ENCODE results near the gene NPR2.

NPR2 gene

DNA sequence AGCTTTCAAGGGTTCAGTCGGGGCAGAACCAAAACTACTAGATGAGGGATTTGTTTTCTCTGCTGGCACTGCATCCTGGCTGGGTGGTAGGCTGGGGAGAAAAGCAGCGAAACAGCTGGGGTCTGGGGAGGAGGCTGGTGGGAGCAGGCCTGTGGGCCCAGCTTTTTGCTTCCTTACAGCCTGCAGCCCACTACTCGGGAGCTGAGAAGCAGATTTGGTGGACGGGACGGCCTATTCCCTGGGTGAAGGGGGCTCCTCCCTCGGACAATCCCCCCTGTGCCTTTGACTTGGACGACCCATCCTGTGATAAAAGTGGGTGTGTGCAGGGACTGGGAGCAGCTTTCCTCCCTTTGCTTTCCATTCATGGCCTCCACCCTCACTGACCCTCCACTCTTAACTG lies 9.1 kb downstream of the NPR2 start:
- no peak for DNase-seq (ENCODE audit: low read depth)

DNA sequence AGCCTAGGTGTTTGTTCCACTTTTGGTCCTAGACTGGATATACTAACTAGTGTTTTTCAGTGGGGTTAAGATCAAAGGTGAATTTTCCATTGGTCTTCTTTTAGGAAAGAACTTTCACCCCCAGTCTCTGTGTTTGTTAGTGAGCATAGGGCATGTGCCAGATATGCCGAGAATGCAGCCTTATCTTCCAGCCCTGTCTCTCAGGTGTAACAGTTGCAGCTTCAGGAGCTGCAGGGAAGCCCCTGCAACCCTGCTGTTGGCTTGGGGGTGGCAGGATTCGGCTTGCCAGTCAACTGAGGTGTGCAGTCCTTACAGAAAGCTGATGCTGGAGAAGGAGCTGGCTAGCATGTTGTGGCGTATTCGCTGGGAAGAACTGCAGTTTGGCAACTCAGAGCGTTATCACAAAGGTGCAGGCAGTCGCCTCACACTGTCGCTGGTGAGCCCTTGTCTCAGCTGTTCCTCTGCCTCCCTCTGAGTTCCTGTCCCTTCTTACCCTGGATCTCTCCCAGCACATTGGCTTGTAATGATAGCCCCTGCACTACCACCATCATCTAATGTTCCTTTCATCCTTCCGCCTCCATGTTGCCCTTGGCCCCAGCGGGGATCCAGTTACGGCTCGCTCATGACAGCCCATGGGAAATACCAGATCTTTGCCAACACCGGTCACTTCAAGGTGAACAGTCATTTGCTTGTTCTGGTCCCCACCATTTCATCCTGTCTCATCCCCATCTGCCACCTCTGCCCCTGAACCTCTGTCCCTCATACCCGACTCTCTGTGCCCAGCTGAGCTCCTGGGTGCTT lies 10.1 kb downstream of the NPR2 start:
- no peak for DNase-seq (ENCODE audit: low read depth)

DNA sequence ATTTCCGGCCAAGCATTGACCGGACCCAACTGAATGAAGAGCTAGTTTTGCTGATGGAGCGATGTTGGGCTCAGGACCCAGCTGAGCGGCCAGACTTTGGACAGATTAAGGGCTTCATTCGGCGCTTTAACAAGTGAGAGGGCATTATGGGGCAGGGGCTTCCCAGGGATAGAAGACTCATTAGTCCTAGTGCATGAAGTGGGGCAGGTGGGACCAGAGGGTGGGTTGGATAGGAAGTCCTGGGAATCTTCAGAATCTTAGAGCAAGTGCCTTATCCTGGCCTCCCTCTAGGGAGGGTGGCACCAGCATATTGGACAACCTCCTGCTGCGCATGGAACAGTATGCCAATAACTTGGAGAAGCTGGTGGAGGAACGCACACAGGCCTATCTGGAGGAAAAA lies 14.7 kb downstream of the NPR2 start:
- no peak for DNase-seq (ENCODE audit: low read depth)

DNA sequence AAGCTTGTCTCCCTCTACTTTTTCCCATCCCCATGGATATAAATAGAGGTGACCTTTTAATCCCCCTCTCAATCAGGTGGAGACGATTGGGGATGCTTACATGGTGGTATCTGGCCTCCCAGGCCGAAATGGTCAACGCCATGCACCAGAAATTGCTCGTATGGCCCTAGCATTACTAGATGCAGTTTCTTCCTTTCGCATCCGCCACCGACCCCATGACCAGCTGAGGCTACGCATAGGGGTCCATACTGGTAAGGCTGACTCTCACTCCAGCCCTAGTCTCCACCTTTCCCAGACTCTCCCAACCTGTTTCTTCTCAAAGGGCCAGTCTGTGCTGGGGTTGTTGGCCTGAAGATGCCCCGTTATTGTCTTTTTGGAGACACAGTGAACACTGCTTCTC lies 17.0 kb downstream of the NPR2 start:
- no peak for DNase-seq (ENCODE audit: low read depth)

DNA sequence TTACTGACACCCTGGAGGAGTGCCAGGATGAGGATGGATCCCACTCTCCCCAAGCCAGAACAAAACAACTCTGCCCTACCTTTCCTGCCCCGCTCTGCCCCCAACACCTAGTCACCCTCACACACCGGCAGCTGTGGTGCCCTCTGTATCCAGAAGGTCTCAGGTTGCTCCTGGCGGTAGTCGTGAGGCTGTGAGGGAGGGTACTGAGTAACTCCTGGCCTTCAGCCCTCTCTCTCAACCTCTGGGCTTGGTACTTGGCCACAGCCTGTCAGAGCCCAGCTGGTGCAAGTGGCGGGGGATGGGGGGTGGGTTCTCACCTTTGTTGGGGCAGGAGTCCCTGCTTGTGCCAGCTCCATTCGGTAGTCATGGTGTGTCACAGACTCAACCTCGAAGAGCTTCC lies 18.7 kb downstream of the NPR2 start:
- DNase-seq (ENCODE audit: low read depth): no peak

DNA sequence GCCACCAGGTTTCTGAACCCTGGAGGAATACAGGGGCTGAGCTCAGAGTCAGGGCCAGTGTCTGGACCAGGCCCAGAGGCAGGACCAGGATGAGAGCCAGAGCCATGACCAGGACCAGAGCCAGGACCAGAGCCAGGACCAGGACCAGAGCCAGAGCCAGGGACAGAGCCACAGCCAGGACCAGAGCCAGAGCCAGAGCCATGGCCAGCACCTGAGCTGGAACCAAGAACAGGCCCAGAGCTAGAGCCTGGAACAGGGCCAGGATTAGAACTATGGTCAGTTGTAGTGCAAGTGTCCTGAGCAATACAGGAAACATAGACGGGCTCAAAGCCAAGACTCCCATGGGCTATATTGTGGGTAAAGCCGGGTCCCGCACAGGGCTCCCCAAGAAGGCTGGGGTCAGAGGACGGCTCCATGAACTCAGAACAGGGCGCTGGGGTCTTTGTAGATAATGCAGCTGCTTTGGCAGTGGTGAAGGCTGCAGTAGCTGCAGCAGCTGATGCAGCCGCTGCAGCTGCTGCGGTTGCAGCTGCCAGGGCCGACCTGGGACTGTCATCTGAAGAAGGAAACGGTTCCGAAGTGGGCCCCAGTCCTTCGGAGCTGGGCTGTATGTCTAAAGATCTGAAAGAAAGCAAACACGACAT lies 20.1 kb downstream of the NPR2 start:
- DNase-seq (ENCODE audit: low read depth): no peak

DNA sequence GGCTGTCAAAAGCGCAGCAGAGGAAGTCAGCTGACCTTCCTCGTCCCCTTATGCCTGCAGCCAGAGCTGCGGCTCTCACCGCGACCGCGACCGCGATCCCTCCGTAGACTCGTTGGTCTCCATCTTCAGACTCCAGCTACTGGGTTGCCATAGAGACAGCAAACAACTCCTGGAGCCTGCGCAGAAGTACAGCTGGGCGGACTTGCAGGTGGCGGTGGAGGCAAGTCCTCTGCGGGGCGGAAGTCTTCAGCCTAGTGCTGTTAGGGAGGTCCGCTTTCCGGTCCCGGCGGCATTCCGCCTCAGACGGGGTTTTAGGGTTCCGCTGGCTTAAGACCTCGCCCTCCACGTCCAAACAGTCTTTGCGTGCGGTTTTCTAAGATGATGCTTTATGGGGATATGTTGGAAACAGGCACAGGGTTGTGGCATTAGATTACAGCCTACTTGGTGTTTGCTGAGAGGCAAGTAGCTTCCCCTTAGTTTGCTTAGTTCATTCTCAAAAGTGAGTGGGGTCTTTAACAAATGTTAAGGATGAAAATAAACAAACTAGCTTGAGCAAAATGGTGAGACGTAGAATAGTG lies 20.7 kb downstream of the NPR2 start, which contains the start of gene SPAG8:
Gene SPAG8 (minus strand): TSS at position 238 of the 578 bp plus-strand sequence. CDS start 115 bp downstream, at position 123.
- DNase-seq (ENCODE audit: low read depth): peak; percentile 95

DNA sequence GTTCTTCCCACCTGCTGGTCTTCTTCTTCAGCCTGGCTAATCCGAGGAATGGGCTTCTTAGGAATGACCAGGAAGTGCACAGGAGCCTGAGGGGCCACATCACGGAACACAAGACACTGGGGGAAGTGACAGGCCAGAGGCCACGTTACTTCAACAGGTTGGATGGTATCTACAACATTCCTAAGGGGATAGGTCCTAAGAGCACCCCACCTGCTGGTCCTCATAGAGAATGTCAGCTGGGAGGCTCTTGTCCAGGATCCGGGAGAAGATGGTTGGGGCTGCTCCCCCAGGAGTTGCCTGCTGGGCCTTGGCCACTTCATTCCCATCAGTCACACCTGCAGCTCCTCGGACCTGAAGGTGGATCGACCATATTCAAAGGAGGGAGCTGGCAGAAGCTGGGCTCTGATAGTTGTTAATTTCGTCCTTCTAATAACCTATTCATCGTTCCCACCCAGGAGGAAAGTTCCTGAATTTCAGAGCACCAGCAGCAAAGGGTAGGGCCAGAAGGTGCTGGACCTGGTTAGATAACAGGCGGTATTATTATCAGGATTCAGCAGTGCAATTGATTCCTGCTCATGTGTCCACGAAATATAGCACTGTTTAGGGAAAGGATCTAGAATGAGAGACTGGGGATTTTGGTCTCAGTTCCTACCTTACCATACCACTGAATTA lies 22.2 kb downstream of the NPR2 start:
- no peak for DNase-seq (ENCODE audit: low read depth)

DNA sequence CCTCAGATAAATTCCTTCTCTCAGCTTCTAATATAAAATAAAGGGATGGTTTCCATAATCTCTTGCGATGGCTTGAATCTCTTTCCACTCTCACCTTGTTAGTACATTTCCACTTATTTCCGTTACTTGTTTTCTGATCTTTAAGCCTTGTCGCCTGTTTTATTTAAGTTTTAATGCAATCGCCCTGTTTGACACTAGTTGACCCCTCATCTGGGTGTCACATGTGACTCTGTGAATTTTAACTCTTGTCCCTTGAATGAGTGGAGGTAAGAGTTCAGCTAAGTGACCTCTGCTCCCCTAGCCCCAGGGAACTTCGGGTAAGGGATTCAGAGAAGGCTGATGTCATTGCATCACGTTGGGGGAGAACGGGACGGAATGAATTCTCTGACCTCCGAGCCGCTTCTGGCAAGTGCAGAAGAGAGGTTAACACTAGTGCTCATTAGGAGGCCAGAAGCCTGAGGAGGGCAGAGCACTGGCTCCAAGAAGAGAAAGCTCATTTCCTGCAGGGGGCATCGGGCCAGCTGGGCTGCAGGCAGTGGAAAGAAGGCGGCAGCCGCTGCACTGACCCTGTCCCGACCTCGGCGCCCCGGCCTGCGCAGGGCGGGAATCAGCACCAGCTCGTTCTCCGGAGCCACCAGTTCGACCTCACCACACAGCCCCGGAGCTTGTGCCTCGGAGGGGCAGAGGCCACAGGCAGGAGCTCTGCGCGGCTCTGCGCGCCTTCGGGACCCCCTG lies 22.9 kb downstream of the NPR2 start:
- no peak for DNase-seq (ENCODE audit: low read depth)

DNA sequence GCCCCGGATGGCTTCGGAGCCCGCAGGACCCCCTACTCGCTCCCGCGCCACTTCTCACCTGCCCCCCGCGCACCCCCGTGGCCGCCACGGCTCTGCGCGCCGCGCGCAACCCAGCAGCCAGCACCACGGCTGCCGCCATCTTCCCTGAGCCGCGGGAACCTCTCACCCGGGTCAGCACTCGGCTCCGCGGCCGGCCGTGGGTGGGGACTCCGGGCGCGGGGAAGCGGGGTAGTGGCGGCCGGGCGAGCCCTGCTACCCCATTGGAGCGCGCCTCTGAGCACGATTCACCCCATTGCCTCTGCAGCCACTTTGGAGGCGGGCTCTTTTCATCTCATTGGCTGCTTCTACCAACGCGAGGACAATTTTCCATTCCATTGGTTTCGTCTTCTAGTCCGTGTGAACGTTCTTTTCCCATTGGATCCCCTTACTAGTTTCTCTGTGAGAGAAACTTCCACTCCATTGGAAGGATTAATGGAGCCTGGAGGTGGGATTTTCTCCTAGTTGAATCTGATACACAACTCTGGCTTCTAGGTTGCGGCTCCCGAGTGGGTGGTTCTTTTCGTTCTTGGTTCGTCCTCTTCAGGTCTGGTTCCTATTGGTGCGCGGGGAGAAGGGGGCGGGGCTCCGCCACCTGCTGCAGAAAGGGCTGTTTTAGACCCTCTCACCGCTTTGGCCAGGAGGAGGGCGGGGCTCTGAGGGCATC lies 23.6 kb downstream of the NPR2 start, which contains the start of gene HINT2:
Gene HINT2 (minus strand): TSS at position 202 of the 703 bp plus-strand sequence. CDS start 63 bp downstream, at position 139.
- DNase-seq (ENCODE audit: low read depth): peak; percentile 95

DNA sequence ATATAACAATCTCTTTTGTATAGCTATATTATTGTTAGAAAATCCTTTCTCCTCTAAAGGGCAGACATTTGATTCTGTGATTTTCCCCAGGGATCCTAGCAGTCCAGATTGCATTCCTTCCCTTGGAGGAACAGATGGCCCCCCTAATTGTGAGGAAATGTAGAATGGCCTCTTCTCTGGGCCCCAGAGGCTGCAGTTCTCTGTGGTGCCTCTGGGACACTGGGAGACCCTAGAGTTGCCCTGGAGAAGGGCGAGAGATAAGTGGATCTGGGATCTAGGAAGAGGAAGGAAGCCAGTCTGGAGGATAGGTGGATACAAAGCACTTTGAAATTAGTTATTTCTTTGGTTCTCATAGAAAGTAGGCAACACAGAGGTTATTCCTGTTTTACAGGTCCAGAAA lies 25.3 kb downstream of the NPR2 start:
- DNase-seq (ENCODE audit: low read depth): no peak

DNA sequence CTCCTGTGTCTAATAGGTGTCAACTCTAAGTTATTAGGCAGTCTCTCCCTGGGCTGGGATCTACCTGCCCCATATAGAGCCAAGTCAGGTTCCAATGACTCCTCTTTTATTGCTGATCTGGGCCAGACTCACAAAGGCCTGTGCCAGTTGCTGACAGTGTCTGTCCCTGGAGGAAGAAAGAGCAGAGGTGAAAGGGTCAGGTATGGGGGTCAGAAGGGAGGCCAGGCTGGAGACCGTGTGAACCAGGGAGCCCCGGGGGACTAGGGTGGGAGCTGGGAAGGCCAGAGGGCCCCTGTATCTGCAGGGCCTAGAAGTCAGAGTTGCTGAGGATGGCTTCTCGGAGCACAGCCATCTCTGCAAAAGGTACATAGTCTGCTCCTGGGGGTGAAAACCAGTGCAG lies 26.9 kb downstream of the NPR2 start:
- no peak for DNase-seq (ENCODE audit: low read depth)

DNA sequence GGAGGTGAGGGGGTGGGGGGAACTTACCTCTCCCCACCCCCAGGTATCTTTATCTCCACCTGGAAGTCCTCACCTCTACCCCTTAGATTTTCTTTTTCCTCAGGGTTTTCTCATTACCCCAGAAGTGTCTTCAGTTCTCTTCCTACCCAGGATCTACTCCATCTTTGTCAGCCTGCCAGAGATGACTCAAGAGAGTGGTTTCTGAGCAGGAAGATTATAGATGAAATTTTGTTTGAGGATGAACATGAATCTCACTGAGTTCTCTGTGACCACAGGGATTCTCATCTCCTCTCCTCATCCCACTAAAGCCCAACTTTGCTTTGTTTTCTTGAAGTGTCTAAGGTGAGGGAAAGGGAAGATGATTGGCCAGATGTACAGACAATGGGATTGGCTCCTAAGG lies 28.7 kb downstream of the NPR2 start:
- DNase-seq (ENCODE audit: low read depth): no peak

DNA sequence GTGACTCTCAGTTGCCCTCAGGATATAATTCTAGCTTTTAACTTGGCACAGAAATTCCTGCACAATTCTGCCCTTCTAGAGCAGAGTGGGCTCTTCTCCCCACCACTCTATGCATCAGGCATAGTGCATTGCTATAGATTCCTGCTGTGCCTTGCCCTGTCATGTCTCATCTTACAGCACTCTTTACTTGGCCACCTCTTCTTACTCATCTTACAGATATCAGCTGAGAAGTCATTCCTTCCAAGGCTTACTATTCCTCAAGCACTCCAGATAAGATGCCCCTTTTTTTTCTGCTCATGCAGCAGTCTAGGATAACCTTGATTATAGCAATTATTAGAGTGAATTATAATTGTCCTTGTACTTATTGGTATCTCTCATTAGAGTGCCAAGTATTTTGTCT lies 31.5 kb downstream of the NPR2 start:
- no peak for DNase-seq (ENCODE audit: low read depth)

DNA sequence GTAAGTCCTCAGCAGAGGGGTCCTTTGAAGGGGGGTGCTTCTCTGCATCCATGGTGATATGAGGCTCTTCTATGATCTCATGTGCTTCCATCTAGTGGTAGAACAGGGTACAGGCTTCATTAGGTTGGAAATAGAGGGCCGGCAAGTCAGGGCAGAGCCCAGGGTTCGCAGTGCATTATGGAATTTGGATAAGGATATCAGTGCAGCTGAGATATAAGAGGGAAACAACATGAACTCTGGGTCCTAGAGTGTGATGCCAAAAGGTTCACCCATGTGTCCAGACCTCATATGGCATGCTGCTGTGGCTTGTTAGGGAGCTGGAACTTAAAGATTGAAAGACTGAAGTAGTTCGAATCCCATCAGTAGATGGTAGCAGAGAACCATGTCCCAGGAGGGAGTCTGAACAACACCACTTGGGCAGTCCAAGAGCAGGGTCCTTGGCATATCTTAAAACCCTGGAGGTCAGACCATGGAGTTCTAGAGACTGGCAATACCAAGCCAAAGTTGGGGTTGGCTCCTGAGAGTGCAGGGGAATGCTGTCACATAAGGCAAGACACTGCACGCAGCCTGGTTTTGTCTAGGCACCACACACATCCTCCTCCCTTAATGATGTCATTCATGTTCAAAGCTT lies 34.8 kb downstream of the NPR2 start:
- no peak for DNase-seq (ENCODE audit: low read depth)

DNA sequence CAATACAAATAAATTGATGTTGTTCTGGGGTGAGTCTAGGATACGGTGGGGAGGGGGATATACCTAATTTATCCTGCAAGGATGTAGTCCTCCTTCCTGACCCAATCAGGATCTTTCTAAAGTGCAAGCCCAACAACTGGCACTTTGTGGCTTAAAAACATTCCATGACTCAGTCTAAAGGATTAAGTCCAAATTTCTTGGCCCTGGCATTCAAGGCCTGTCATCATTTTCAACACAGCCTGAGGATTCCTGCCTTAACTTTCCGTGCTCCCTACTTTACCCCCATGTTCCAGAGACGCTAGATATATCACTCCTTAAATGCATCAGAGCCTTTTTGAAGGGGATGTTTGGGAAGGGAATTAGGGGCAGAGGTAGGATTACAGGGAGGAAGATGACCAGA lies 36.1 kb downstream of the NPR2 start:
- no peak for DNase-seq (ENCODE audit: low read depth)

DNA sequence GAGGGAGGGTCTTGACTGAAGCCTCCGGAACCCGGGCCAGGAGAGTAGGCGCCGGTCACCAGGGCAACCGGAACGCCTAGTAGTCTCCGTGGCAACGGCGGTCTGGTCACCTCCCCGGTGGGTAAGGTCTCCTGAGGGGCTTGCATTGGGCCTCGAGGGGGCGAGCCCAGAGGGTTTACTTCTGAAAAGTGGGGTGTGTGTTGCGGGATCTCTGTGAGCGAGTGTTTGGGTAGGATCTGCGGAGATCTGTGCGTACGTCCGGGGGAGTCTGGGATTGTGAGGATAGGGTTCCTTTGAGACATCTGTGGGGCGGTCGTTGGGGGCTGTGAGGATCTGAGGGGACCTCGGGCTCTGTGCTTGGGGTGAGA lies 37.3 kb downstream of the NPR2 start, which contains the start of gene FAM221B:
Gene FAM221B (minus strand): TSS at position 17 of the 368 bp plus-strand sequence. CDS start 2,571 bp downstream, outside the sequence.
- no peak for DNase-seq (ENCODE audit: low read depth)

DNA sequence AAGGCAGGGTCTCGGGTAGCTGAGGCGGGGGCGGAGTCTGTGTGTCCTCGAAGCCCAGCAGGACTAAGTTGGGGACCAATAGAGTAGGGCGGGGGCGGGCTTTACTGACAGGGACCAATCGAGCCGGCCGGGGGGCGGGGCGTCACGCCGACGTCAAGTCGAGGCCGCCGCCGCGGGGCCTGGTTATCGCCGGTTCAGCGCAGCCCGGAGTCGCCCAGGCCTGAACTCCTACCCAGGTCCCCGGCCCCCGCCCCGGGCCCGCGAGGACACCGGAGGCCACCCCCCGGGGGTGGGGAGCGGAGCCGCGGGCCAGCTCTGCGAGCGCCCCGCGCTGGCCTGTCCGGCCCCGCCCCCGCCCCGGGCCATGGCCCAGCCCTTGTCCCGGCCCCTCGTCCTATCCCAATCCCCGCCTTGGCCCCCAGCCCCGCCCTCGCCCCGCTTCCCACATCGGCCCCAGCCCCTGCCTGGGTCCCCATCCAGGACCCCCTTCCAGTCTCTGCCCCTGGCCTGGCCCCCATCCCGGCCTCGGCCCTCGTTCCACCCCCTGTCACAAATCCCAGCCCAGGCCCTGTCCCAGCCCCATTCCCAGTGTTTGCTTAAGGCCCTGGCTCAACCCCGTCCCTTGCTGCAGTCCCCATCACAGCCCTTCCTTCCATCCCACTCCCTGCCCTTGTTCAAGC lies 37.8 kb downstream of the NPR2 start, which contains the start of gene TMEM8B:
Gene TMEM8B (plus strand): TSS at position 145 of the 680 bp plus-strand sequence. CDS start 220 bp downstream, at position 365.
- peak; percentile 92 for DNase-seq (ENCODE audit: low read depth)

DNA sequence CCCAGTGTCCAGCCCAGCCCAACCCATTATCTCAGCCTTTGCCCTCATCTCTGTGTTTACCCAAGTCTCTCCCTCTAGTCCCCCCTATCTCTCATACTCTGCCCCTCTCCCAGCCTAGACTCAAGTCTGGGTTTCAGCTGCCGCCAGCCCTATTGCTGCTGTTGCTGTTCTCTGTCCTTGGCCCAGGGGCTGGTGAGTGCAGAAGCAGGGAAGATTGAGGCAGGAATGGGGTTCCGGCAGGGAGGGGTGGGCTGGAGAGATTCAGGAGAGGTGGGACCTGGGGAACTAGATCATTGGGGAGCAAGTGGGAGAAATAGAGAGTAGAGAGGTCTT lies 38.3 kb downstream of the NPR2 start:
- no peak for DNase-seq (ENCODE audit: low read depth)

DNA sequence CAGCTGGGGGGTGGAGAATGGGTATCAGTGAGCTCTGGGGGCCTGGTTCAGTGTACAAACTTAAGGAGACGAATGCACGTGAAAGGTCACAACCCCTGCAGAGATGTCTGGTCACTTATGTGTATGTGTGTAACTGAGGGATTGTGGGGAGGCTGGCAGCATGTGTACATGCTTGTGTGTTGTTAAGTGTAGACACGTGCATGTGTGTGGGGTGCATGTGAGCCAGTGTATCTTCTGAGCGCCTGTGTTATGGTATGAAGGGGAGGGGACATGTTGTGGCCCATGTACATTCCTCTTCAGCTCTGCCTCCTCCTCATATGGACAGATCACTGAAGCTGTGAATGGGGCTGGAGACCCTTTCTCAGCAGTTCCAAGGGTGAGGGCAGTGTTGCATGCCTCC lies 39.6 kb downstream of the NPR2 start:
- no peak for DNase-seq (ENCODE audit: low read depth)
